OCI-LY7 (cell line): Measurements from ENCODE around the gene GPR146. TPM values are rescaled to one million over a fixed set of nuclear protein-coding genes. Genes with fewer than 3 reads are reported as not detected.

ENCODE experiments used
- BruUV-seq: library from RNA; stranded (reverse); fragments of 400-500 nt; replicated peaks from 2 replicates; lab custom pipeline; 2021; lab: Mats Ljungman, UMichigan
- CTCF ChIA-PET: fragments of 300-600 bp; sonication (Branson Sonifier 250); formaldehyde crosslinking; loops from one replicate; lab custom pipeline; 2022; ENCODE audit warnings: antibody characterized with exemption; ENCODE audit not compliant: unreplicated experiment; lab: Charles Lee
- POLR2A ChIA-PET: fragments of 300-600 bp; sonication (Branson Sonifier 250); formaldehyde crosslinking; loops from one replicate; lab custom pipeline; 2022; ENCODE audit warnings: antibody characterized with exemption; lab: Charles Lee
- DNase-seq: peaks from one replicate; pipeline ENCODE4 v3.0.0-alpha.2; 2015; ENCODE audit warnings: low spot score
- H2AFZ ChIP-seq: fragments of 200-600 bp; sonication (generic), shearing (Covaris generic); 2 replicates; pipeline ENCODE4 v1.6.1; 2014; ENCODE audit warnings: mild to moderate bottlenecking, antibody characterized with exemption, low read length, moderate library complexity
- H3K27ac ChIP-seq: fragments of 200-600 bp; sonication (generic); 2 replicates; pipeline ENCODE4 v1.5.1; 2014; ENCODE audit warnings: mixed run types, low read depth, mild to moderate bottlenecking, moderate library complexity, low read length, inconsistent platforms; ENCODE audit not compliant: poor library complexity, severe bottlenecking
- H3K36me3 ChIP-seq: fragments of 200-600 bp; sonication (generic); 2 replicates; pipeline ENCODE4 v1.6.1; 2014; ENCODE audit warnings: mild to moderate bottlenecking, antibody characterized with exemption, low read length, moderate library complexity, mixed read lengths; ENCODE audit not compliant: insufficient read depth
- H3K4me1 ChIP-seq: fragments of 200-600 bp; sonication (generic); 2 replicates; pipeline ENCODE4 v1.5.1; 2014; ENCODE audit warnings: mild to moderate bottlenecking, low read length; ENCODE audit not compliant: insufficient read depth, poor library complexity, severe bottlenecking
- H3K4me2 ChIP-seq: fragments of 200-600 bp; sonication (generic); 2 replicates; pipeline ENCODE4 v1.6.1; 2014; ENCODE audit warnings: mild to moderate bottlenecking, low read length
- H3K4me3 ChIP-seq: fragments of 200-600 bp; sonication (generic); 2 replicates; pipeline ENCODE4 v1.5.1; 2014; ENCODE audit warnings: mild to moderate bottlenecking, low read depth, low read length; ENCODE audit not compliant: poor library complexity, severe bottlenecking
- H3K79me2 ChIP-seq: fragments of 200-600 bp; sonication (generic); 2 replicates; pipeline ENCODE4 v1.6.1; 2016; ENCODE audit warnings: low read depth, mild to moderate bottlenecking, low read length, moderate library complexity, mixed read lengths; ENCODE audit not compliant: insufficient read depth
- H3K9me2 ChIP-seq: fragments of 200-600 bp; sonication (generic); 2 replicates; pipeline ENCODE4 v1.6.1; 2016; ENCODE audit warnings: mild to moderate bottlenecking, low read length, mixed read lengths; ENCODE audit not compliant: insufficient read depth
- H3K9me3 ChIP-seq: fragments of 200-600 bp; sonication (generic); 2 replicates; pipeline ENCODE4 v1.6.1; 2014; ENCODE audit warnings: mild to moderate bottlenecking, mixed run types, low read length, mixed read lengths
- H4K20me1 ChIP-seq: fragments of 200-600 bp; sonication (generic); 2 replicates; pipeline ENCODE4 v1.6.1; 2014; ENCODE audit warnings: mild to moderate bottlenecking, antibody characterized with exemption, low read length, moderate library complexity, mixed read lengths; ENCODE audit not compliant: insufficient read depth
- EZH2phosphoT487 ChIP-seq: fragments of 200-600 bp; sonication (generic); IDR thresholded peaks from 2 replicates; pipeline ENCODE4 v1.6.1; 2018; ENCODE audit warnings: low read depth, borderline replicate concordance, mild to moderate bottlenecking, mixed run types, antibody characterized with exemption, low read length, moderate library complexity, mixed read lengths
- intact Hi-C: fragments of 100-400 bp; cut with micrococcal nuclease; formaldehyde crosslinking; loops from one replicate; pipeline ENCODE4 v1.10.0; 2022; ENCODE audit not compliant: unreplicated experiment
- total RNA-seq, 2 experiments: library from RNA; depleted of rRNA in 1 of 2; stranded (reverse); fragments of >200 nt in 1 of 2; shearing (Covaris generic) in 1 of 2; gene quantifications; 2 replicates each; pipeline ENCODE4 v1.2.3, GENCODE V29; 2014 to 2022
- TF ChIP-seq, protein P1 (sequence below): fragments of 200-600 bp; sonication (generic); conservative IDR thresholded peaks from 2 replicates; pipeline ENCODE4 v1.5.1; 2014; ENCODE audit warnings: mild to moderate bottlenecking, antibody characterized with exemption, low read length, moderate library complexity, mixed read lengths

Gene GPR146
- total RNA-seq, 2 experiments from 2014 or later, result 0.95 to 3.3 TPM

DNA sequence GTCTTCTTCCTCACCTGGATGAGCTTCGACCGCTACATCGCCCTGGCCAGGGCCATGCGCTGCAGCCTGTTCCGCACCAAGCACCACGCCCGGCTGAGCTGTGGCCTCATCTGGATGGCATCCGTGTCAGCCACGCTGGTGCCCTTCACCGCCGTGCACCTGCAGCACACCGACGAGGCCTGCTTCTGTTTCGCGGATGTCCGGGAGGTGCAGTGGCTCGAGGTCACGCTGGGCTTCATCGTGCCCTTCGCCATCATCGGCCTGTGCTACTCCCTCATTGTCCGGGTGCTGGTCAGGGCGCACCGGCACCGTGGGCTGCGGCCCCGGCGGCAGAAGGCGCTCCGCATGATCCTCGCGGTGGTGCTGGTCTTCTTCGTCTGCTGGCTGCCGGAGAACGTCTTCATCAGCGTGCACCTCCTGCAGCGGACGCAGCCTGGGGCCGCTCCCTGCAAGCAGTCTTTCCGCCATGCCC is 47.9 kb downstream of the GPR146 start:
- no peaks in the 10 kb centered on the region for H3K9me2 ChIP-seq
- peaks cover 27% of the 10 kb centered on the region for H3K79me2 ChIP-seq
- POLR2A ChIA-PET, result interaction anchor here (0.9 kb wide), 1 partner anchor 66 kb away, joined by 3 read pairs; no protein-coding TSS in a partner anchor
- no peaks in the 10 kb centered on the region for H4K20me1 ChIP-seq
- H3K9me3 ChIP-seq, result no peaks in the 10 kb centered on the region
- DNase-seq, result no peak
- H3K4me3 ChIP-seq, result no peak overlapping the region
- H3K4me2 ChIP-seq, result no peak overlapping the region
- intact Hi-C loops, result no loop called here
- BruUV-seq, result no TSS peak
- H2AFZ ChIP-seq, result no peak overlapping the region
- no peak overlapping the region for H3K27ac ChIP-seq
- H3K4me1 ChIP-seq, result peaks cover 25% of the 10 kb centered on the region
- TF ChIP-seq EZH2phosphoT487, result no peak
- TF ChIP-seq, protein P1, sequence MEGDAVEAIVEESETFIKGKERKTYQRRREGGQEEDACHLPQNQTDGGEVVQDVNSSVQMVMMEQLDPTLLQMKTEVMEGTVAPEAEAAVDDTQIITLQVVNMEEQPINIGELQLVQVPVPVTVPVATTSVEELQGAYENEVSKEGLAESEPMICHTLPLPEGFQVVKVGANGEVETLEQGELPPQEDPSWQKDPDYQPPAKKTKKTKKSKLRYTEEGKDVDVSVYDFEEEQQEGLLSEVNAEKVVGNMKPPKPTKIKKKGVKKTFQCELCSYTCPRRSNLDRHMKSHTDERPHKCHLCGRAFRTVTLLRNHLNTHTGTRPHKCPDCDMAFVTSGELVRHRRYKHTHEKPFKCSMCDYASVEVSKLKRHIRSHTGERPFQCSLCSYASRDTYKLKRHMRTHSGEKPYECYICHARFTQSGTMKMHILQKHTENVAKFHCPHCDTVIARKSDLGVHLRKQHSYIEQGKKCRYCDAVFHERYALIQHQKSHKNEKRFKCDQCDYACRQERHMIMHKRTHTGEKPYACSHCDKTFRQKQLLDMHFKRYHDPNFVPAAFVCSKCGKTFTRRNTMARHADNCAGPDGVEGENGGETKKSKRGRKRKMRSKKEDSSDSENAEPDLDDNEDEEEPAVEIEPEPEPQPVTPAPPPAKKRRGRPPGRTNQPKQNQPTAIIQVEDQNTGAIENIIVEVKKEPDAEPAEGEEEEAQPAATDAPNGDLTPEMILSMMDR, result no peak
- CTCF ChIA-PET, result interaction anchor here (0.7 kb wide), 1 partner anchor 83 kb away, joined by 4 read pairs; no protein-coding TSS in a partner anchor
- peaks cover 66% of the 10 kb centered on the region for H3K36me3 ChIP-seq

DNA sequence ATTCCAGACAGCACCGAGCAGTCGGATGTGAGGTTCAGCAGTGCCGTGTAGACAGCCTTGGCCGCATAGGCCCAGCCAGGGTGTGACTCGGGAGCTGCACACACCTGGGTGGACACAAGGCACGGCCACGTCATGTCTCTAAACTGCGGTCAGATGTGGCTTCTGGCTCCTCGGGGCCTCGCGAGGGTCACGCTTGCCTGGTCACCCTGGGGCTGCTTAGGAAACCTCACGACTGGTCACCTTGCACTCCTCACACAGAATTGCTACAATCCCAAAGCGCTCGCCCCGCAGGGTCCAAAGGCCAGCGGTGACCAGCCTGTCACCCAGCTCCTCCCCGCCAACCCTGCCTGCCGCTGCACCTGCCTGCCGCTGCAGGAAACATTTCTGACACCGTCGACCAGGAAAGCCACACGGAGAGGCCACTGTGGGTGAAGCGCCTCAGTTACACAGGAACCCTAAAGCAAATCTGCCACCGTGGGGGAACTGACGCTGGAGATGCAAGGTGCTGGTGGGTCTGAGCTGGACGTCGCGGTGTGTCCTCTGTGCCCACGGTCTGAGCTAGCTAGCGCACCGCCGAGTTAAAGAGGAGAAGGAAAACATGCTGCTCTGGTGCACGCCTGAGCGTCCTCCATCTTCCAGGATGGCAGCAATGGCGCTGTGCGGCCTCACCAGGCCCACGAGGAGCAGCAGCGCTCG is 48.6 kb downstream of the GPR146 start:
- Histone ChIP-seq H3K4me3 (no peak overlapping the region), H3K27ac (no peak overlapping the region), H4K20me1 (no peaks in the 10 kb centered on the region), H2AFZ (no peak overlapping the region), H3K4me2 (no peak overlapping the region), H3K36me3 (peaks cover 66% of the 10 kb centered on the region), H3K9me3 (no peaks in the 10 kb centered on the region), H3K4me1 (peaks cover 17% of the 10 kb centered on the region), H3K9me2 (no peaks in the 10 kb centered on the region), H3K79me2 (peaks cover 19% of the 10 kb centered on the region)
- POLR2A ChIA-PET, result interaction anchor here (0.7 to 0.9 kb wide), 2 partner anchors 67 to 938 kb away, joined by 3 to 5 read pairs; no protein-coding TSS in a partner anchor
- CTCF ChIA-PET, result interaction anchor here (0.5 kb wide), 1 partner anchor 50 kb away, joined by 3 read pairs; no protein-coding TSS in a partner anchor
- TSS peak; percentile 63 for BruUV-seq
- intact Hi-C loops, result no loop called here
- no peak for TF ChIP-seq EZH2phosphoT487
- TF ChIP-seq, protein P1, result no peak
- DNase-seq, result no peak

DNA sequence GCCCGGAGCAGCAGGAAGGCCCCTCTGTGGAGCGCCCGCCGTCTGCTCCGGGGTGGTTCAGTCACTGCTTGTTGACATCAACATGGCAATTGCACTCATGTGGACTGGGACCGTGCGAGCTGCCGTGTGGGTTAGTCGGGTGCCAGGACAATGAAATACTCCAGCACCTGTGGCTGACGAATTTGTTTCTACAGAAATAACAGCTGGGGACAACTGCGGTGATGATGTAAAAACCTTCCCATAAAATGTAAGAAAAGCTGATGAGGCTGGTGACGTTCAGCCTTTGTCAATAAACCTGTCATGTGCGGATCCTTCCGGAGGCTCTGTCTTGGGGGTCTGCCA is 49.1 kb downstream of the GPR146 start:
- Histone ChIP-seq H3K4me1 (peaks cover 15% of the 10 kb centered on the region), H3K9me3 (no peaks in the 10 kb centered on the region), H3K27ac (no peak overlapping the region), H2AFZ (no peak overlapping the region), H4K20me1 (no peaks in the 10 kb centered on the region), H3K4me2 (no peak overlapping the region), H3K4me3 (no peak overlapping the region), H3K79me2 (peaks cover 14% of the 10 kb centered on the region; the same call in 1 of the 2 replicates), H3K36me3 (peaks cover 66% of the 10 kb centered on the region), H3K9me2 (no peaks in the 10 kb centered on the region)
- POLR2A ChIA-PET, result interaction anchor here (0.7 kb wide), 1 partner anchor 939 kb away, joined by 5 read pairs; no protein-coding TSS in a partner anchor
- TF ChIP-seq, protein P1, result no peak
- TF ChIP-seq EZH2phosphoT487, result no peak
- intact Hi-C loops, result no loop called here
- CTCF ChIA-PET, result interaction anchor here (0.5 kb wide), 1 partner anchor 50 kb away, joined by 3 read pairs; no protein-coding TSS in a partner anchor
- DNase-seq, result no peak
- no TSS peak for BruUV-seq
